Lung (tissue), 12 donors: ENCODE results near the gene DGKA. TPM values are rescaled to one million over a fixed set of nuclear protein-coding genes. Genes with fewer than 3 reads are reported as not detected.

ENCODE experiments used
- ATAC-seq: fragments of 200-7000 bp; cut with Tn5 transposase; one replicate; pipeline ENCODE4 v1.9.1; 2020; ENCODE audit warnings: moderate number of reproducible peaks; ENCODE audit not compliant: insufficient read depth, low FRiP score
- DNase-seq, 3 donors: peaks; one replicate each; pipeline ENCODE4 v3.0.0-alpha.2; 2013 to 2017
- H3K27ac ChIP-seq, 2 donors: one replicate each; pipeline ENCODE4 v1.5.1; 2013; ENCODE audit warnings: mild to moderate bottlenecking in 2 of 2, moderate library complexity in 2 of 2, control low read depth in 1 of 2, inconsistent platforms in 1 of 2, low read depth in 1 of 2, low read length in 1 of 2
- H3K27me3 ChIP-seq, 3 donors: one replicate each; pipeline ENCODE4 v1.5.1; 2013; ENCODE audit warnings: low read length in 2 of 3; ENCODE audit not compliant: control insufficient read depth in 3 of 3, insufficient read depth in 3 of 3
- H3K36me3 ChIP-seq, 4 donors: one replicate each; pipeline ENCODE4 v1.5.1; 2013; ENCODE audit warnings: low read length in 4 of 4, mild to moderate bottlenecking in 1 of 4, moderate library complexity in 1 of 4; ENCODE audit not compliant: control insufficient read depth in 4 of 4, insufficient read depth in 4 of 4
- H3K4me1 ChIP-seq, 5 donors: one replicate each; pipeline ENCODE4 v1.5.1; 2013; ENCODE audit warnings: low read length in 5 of 5, mild to moderate bottlenecking in 2 of 5, moderate library complexity in 1 of 5; ENCODE audit not compliant: control insufficient read depth in 5 of 5, insufficient read depth in 5 of 5
- H3K4me3 ChIP-seq: one replicate; pipeline ENCODE4 v1.5.1; 2013; ENCODE audit warnings: mild to moderate bottlenecking, control low read depth, moderate library complexity
- H3K9ac ChIP-seq, 2 donors: one replicate each; pipeline ENCODE4 v1.5.1; 2013; ENCODE audit warnings: low read length in 2 of 2, control low read depth in 1 of 2; ENCODE audit not compliant: insufficient read depth in 1 of 2
- H3K9me3 ChIP-seq, 4 donors: one replicate each; pipeline ENCODE4 v1.5.1; 2013; ENCODE audit warnings: low read length in 3 of 4, mild to moderate bottlenecking in 1 of 4, moderate library complexity in 1 of 4; ENCODE audit not compliant: control insufficient read depth in 4 of 4, insufficient read depth in 3 of 4
- WGBS, 2 donors: extraction: QIAGEN DNeasy Blood & Tissue Kit; methylation state at CpG; one replicate each; pipeline ENCODE4 v1.1.7; 2013; 5-methylcytosine and 5-hydroxymethylcytosine counted together
- polyA plus RNA-seq, 2 donors: library from polyadenylated mRNA; stranded (reverse); fragments of 200-250 nt; gene quantifications; one replicate each; pipeline ENCODE4 v1.2.1, GENCODE V29; 2013
- total RNA-seq, 2 donors: library from RNA; depleted of rRNA in 1 of 2; stranded (reverse); fragments of >200 nt in 1 of 2; gene quantifications; one replicate each; pipeline ENCODE4 v1.2.1, GENCODE V29; 2014 to 2021
- TF ChIP-seq, protein P1 (sequence below): IDR thresholded peaks from 2 replicates; pipeline ENCODE4 v1.5.1; 2012; ENCODE audit warnings: mild to moderate bottlenecking; ENCODE audit errors: control extremely low read depth, extremely low read depth
- donor health status: control.
- donor health status: control.
- donor health status: Bipolar disorder and iron deficiency.
- donor health status: healthy.
- donor health status: DM: yes; HTN: yes; CAD: no.

Gene DGKA
- total and polyA plus RNA-seq, 4 donors: 19.3 to 41.1 (median 30.8) TPM

DNA sequence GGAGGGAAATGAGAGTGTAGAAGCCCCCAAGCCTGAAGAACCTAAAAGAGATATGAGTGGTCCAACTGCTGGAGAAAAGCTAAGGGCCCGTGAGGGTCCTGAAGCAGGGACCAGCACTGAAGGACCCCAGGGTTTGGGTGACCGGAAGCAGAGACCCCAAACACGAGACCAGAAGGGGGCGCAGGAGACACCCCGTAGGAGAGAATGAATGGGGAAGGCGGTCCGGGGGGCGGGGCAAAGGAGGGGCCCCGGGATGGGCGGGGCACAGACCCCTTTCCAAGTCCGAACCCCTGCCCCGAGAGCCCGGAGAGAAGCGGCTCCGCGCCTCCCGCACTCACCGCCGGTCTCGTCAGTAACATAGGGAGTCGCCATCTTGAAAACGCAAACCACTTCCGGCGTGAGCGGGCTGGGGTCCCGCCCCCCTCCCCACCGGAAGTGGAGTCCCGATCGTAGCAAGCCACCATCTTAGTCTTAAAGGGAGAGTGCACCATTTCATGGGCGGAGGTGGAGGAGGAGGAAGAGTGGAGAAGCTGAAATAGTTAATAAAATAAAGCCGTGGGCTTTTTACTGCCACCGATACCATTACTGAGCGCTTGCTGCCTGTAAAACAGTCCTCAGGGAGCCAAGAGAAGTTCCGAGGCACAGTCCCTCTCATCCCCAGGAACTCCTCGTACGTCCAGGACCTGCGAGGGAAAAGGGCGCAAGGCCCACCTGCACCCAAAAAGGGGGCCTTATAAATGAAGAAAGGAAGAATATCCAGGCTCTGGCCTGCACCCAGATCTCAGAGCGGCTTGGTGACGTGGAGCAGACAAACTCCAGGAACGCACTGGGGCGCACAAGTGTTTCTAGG lies 4.0 kb upstream of the DGKA start:
- TF ChIP-seq, protein P1, sequence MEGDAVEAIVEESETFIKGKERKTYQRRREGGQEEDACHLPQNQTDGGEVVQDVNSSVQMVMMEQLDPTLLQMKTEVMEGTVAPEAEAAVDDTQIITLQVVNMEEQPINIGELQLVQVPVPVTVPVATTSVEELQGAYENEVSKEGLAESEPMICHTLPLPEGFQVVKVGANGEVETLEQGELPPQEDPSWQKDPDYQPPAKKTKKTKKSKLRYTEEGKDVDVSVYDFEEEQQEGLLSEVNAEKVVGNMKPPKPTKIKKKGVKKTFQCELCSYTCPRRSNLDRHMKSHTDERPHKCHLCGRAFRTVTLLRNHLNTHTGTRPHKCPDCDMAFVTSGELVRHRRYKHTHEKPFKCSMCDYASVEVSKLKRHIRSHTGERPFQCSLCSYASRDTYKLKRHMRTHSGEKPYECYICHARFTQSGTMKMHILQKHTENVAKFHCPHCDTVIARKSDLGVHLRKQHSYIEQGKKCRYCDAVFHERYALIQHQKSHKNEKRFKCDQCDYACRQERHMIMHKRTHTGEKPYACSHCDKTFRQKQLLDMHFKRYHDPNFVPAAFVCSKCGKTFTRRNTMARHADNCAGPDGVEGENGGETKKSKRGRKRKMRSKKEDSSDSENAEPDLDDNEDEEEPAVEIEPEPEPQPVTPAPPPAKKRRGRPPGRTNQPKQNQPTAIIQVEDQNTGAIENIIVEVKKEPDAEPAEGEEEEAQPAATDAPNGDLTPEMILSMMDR: peak; percentile 31
- peak; percentile 94 to 97 (median 96) for DNase-seq
- H3K27me3 ChIP-seq: no peaks in the 10 kb centered on the region

DNA sequence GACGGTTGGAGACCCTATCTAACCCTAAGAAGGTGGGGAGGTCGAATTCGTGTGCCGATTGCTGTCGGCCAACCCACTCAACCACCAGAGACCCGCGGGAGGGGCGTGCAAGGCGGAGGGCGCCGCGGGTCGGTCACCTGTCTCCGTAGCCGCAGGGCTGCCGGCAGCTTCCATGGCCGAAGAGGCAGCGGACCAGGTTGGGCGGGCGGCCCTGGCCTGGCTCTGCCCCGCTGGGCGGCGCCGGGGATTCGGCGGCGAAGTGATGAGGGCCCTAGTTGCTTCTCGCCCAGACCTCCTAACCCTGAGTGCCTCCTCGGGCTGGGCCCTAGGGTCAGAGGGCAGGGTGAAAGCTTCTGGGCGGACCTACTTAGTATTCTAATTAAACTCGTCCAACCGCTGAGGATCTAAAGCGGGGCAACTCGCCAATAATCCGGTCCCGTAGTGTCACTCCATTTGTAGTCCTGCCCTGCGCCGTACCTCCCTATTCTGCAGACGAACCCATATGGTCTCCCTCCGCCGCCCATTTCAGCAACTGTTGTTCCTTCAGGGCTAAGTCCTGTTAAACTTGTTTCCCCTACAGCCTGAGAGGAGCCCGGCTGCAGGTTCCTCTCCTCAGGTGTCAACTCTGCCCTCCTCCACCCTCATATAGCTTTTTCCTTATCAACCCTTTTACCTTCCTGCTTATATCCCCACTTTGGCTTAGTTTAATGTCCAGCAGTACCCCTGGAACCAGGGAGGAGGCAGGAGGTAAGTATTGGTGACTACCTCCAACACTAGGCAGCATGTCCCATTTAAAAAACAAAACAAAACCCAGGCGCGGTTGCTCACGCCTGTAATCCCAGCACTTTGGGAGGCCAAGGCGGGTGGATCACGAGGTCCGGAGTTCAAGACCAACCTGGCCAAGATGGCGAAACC lies 3.1 kb upstream of the DGKA start, which contains the start of gene PYM1:
Gene PYM1, minus strand, starts transcription at position 307 of the 915 bp plus-strand sequence. Its CDS starts 133 bp downstream, at position 174.
- Histone ChIP-seq H3K9ac (peak within 1 kb of the TSS; percentile 76 to 97), H3K9me3 (no peaks in the 10 kb centered on the region), H3K27ac (peak within 1 kb of the TSS; percentile 81 to 96), H3K36me3 (peaks cover 0 to 7% (median under 1%) of the 10 kb centered on the region in 4 donors), H3K4me3 (peak within 1 kb of the TSS; percentile 88), H3K27me3 (no peaks in the 10 kb centered on the region), H3K4me1 (peaks cover 0 to 38% (median 10%) of the 10 kb centered on the region in 5 donors)
- DNase-seq (peak; percentile 68 to 82 (median 77)), ATAC-seq (peak; percentile 72)
- WGBS, 2 donors: 6% methylated on average over 49 of the region's 49 CpGs
- TF ChIP-seq, protein P1: no peak

More for the DNA sequence above, 4.0 kb upstream of the DGKA start:
- H3K9ac ChIP-seq: peak overlapping the region; percentile 76 to 97
- no peaks in the 10 kb centered on the region for H3K9me3 ChIP-seq
- H3K36me3 ChIP-seq: peaks cover 0 to 7% (median 4%) of the 10 kb centered on the region in 4 donors
- 0% methylated on average over 42 of the region's 42 CpGs for WGBS, 2 donors
- peaks cover 0 to 31% (median 6%) of the 10 kb centered on the region in 5 donors for H3K4me1 ChIP-seq
- ATAC-seq: peak; percentile 81
- peak overlapping the region; percentile 81 to 96 for H3K27ac ChIP-seq
- peak overlapping the region; percentile 88 for H3K4me3 ChIP-seq

DNA sequence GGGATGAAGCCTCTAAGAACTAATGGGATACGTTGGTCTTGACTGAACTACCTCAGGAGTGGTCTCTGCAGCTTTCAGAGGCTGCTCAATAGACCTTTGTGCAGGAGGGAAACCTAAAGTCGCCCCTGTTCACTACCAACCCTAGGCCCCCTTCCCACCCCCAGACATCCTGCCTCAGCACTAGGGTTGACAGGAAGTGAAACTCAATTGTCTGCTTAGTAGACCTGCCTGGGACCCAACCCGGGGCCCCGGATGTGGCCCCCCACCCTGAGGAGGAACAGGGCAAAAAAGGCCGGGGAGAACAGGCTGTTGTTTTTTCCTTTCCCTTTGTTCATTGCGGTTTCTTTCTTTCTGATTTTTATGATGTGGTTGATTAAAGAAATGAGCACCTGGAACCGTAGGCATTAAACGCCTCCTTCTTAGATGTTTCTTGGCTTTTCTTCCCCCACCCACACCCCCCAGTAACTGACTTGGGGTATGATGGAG lies 1.6 kb upstream of the DGKA start:
- peaks cover 0 to 40% (median 10%) of the 10 kb centered on the region in 5 donors for H3K4me1 ChIP-seq
- no peak overlapping the region for H3K27ac ChIP-seq
- WGBS, 2 donors: 19 to 46% methylated on average over 8 of the region's 8 CpGs
- no peak for DNase-seq
- no peak for ATAC-seq
- TF ChIP-seq, protein P1: no peak
- H3K9me3 ChIP-seq: no peaks in the 10 kb centered on the region
- no peak overlapping the region for H3K4me3 ChIP-seq
- H3K36me3 ChIP-seq: peaks cover 0 to 7% (median 0%) of the 10 kb centered on the region in 4 donors
- no peaks in the 10 kb centered on the region for H3K27me3 ChIP-seq
- H3K9ac ChIP-seq: no peak overlapping the region
